Adrenal gland (tissue), 5 donors: Measurements from ENCODE around the gene CACNA1C.

Source experiments
- POLR2A ChIP-seq, 2 donors: fragments of 450-650 bp; IDR thresholded peaks; one replicate each; pipeline ENCODE4 v1.6.1; 2017; ENCODE audit warnings: antibody characterized with exemption in 2 of 2, mild to moderate bottlenecking in 2 of 2, moderate library complexity in 1 of 2
- TF ChIP-seq, protein P1 (sequence below), 6 experiments: fragments of 450-650 bp in 4 of 6; fragments of 200-600 bp in 2 of 6; sonication (generic) in 1 of 6; IDR thresholded peaks; 1 replicate in 5 of 6; 2 replicates in 1 of 6; pipeline versions ENCODE4 v1.5.1 to v1.8.0; 2016 to 2021; ENCODE audit warnings: antibody characterized with exemption in 6 of 6, mild to moderate bottlenecking in 2 of 6, moderate library complexity in 1 of 6
- donor health status: DM: no; HTN: no; CAD: no.

DNA sequence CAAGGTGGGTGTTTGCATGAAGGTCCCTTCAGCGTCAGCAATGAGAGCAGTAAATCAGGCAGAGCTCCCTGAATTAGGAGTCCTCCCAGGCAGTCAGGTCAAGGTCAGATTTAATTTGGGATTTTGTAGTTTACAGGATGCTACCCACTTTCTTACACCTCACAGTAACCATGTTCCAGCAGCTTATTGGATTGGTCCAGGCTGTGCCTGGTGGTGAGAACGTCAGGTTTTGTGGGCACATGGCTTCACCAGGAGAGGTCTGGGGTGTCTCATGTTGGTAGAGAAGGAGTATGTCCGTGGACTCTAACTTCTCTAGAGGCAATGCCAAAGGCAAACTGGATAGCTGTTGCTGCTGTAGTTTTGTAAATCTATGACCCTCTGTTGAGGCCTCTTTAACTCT is 158.3 kb downstream of the CACNA1C start:
- TF ChIP-seq, protein P1, sequence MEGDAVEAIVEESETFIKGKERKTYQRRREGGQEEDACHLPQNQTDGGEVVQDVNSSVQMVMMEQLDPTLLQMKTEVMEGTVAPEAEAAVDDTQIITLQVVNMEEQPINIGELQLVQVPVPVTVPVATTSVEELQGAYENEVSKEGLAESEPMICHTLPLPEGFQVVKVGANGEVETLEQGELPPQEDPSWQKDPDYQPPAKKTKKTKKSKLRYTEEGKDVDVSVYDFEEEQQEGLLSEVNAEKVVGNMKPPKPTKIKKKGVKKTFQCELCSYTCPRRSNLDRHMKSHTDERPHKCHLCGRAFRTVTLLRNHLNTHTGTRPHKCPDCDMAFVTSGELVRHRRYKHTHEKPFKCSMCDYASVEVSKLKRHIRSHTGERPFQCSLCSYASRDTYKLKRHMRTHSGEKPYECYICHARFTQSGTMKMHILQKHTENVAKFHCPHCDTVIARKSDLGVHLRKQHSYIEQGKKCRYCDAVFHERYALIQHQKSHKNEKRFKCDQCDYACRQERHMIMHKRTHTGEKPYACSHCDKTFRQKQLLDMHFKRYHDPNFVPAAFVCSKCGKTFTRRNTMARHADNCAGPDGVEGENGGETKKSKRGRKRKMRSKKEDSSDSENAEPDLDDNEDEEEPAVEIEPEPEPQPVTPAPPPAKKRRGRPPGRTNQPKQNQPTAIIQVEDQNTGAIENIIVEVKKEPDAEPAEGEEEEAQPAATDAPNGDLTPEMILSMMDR (IDR thresholded peaks at IDR 0.05) = no peak
- no peak for TF ChIP-seq POLR2A (IDR thresholded peaks at IDR 0.05)
